GM19099 (cell line): ENCODE results near the gene LRRK1.

ENCODE experiments used
- POLR2A ChIP-seq: IDR thresholded peaks from 3 replicates; pipeline ENCODE4 v1.6.1; 2011; ENCODE audit warnings: low read depth; ENCODE audit not compliant: insufficient read length; ENCODE audit errors: extremely low read depth

LRRK1 gene

GRCh38 chr15:101055411-101055810 lies 136.3 kb downstream of the LRRK1 start:
- TF ChIP-seq POLR2A, result no peak

DNA sequence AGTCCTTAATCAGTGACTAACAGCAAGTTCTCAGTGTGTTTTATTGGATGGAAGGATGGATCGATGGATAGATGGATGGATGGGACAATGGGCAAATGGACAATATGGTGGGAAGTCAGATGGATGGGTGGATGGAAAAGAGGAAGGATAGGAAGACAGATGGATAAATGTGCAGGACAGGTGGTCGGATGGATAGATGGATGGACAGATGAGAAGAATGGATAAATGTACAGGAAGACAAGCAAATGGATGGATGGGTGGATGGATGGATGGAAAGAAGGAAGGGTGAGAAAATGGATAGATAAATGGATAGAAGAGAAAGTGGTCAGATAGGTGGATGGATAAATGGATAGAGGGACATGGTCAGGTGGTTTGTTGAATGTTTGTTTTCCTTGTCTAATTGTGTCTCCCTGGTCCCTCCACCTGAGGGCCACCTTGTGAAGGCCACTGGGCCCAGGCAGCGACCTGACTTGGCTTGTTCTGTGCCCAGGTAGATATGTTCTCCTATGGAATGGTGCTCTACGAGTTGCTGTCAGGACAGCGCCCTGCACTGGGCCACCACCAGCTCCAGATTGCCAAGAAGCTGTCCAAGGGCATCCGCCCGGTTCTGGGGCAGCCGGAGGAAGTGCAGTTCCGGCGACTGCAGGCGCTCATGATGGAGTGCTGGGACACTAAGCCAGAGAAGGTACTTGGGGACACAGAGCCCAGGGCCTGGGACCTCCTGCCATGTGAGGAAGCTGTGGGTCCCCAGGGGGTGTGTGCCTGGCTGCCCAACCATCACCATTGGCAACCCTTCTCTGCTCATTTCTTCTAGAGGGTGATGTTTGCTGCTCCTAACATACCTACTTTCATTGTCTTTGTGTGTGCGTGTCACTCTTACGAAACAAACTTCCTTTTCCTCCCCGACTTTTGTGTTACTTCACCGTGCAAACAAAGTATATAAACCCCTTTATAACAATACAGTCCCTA lies 137.5 kb downstream of the LRRK1 start:
- TF ChIP-seq POLR2A, result no peak

GRCh38 chr15:101057841-101058407 lies 138.8 kb downstream of the LRRK1 start:
- TF ChIP-seq POLR2A, result no peak

DNA sequence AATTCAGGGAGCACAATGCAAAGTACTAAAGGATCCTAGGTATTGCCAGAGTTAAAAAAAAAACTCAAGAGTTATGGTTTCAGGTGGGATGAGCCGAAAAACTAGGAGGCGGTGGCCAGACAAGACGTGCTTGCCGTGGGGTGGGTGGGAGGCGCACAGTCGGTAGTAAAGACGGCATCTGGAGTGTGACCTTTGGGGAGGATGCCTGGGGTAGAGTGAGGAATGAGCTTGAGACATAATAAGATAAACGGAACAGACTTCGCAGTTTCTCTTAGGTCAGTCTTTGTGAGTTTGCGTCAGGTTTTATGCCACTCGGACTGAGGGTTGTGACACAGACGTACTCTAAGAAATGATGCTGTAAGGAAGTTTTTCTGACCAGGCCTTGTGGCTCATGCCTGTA lies 139.6 kb downstream of the LRRK1 start:
- TF ChIP-seq POLR2A, result no peak

DNA sequence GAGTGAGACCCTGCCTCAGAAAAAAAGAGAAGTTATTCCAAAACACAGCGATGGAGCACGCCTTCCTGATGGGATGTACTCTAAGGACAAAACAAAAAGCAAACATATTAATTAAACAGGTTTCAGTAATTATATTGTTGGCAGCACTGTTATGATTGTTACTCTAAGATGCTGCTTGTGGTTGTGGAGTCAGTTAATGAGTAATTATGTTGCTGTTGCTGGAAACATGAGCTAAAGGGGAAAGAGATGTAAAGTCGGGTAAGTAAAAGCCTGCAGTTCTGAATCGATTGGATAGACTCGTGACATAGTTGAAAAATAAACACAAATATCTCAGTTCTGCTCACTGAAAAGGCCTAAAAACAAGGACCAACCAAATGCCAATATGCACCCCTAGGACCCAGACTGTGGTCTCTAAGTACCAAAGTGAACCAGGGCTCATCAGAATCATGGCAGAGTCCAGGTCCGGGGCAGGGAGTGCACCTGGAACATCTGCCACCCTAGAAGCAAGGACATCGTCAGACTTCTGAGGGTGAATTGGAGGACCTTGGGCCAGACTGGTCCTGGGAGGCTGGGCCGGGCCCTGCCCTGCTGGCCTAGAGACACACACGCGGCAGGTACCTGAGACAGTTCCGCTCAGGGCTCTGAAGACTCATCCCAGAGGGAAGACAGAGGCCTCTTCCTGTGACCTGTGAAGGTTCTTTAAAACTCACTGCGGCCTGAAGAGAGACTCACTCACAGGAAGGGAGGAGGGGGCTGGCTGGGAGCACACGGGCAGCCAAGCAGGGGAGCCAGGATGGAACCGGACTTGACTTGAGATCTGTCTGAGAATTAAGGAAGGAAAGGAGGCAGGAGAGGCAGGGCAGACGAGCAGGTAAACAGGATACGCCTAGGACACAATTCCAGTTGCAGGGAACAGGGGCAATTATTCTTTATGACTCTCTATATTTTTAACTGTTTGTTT lies 140.5 kb downstream of the LRRK1 start:
- no peak for TF ChIP-seq POLR2A

- TF ChIP-seq POLR2A, result no peak
Observed at GRCh38 chr15:101060576-101061551, 141.7 kb downstream of the LRRK1 start.

- TF ChIP-seq POLR2A, result no peak
Observed at GRCh38 chr15:101062063-101062462, 142.9 kb downstream of the LRRK1 start.

- TF ChIP-seq POLR2A, result no peak
Observed at GRCh38 chr15:101062471-101063171, 143.5 kb downstream of the LRRK1 start.

DNA sequence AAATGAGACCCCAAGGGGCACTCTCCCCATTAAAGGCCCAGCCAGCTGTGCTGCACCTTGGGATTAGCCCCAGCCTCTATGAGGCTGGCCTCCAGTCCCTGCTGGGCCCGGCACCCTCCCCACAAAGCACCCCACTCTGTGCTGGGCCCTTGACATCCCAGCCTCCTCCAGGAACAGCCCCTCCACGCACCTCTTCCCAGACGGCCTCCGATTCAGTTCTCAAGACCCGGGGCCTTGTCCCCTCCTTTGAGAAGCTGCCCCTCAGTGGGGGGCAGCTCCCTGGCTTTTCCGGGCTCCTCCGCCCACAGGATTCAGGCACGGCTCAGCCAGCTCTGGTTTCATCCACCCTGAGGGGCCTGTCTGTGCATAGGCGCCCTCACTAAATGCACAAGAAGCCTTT lies 144.1 kb downstream of the LRRK1 start:
- TF ChIP-seq POLR2A, result no peak

DNA sequence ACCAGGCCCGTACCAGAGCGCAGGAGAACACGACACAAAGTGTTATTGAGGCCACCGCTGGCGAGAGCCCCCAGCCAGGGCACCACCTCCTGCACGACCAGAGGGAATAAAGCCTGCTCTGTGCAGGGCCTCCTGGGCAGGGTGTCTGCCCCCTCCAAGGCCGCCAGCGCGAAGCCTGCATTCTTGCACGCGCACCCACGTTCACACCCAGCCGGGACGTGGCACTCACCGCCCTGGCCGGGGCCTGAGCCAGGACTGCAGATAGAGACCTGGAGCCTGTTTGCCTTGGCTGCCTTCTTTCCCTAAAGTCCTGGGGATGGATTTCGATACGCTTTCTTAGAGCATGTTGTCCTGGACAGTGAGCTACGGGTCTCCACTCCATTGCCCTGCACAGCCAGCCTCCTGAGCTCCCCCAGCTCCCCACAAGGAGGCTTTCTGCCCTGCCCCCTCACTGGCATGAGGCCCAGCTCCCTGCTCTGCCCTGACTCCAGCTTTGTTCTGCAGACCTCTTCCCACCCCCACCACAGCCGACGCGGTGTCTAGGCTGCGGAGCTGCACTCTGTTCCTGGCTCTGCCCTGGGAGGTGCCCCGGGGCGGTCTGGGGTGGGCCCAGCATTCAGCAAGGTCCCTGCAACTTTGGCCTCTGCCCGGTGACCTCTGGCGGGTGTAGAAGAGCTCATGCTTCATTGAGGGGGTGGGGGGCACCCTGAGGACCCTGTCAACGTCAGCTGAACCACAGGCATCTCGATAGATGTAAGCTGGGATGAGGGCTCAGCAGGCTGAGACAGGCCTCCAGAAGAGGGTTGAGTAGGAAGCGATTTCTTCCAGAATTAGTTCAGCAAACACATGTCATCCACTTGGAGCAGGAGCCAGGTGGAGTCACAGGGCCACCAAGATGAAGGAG lies 145.0 kb downstream of the LRRK1 start:
- TF ChIP-seq POLR2A, result no peak

GRCh38 chr15:101064795-101065569 lies 145.8 kb downstream of the LRRK1 start:
- TF ChIP-seq POLR2A, result no peak
